Activated naive CD8-positive, alpha-beta T cell treated with anti-CD3 and anti-CD28 coated beads, Interleukin-2, amount 10 ng/mL, durations not matched to agents 7 days and 5 days (primary cell): ENCODE data around the gene CHN1. TPM values are rescaled to one million over a fixed set of nuclear protein-coding genes. Genes with fewer than 3 reads are reported as not detected.

Source experiments
- ATAC-seq: fragments of 150-1000 bp; cut with Tn5 transposase; one replicate; pipeline ENCODE4 v1.10.0; 2021; ENCODE audit warnings: low read depth, moderate library complexity
- POLR2A ChIA-PET: fragments of 350-600 bp; sonication (Branson Sonifier 250); formaldehyde crosslinking; loops from one replicate; lab custom pipeline; 2021; ENCODE audit warnings: antibody characterized with exemption; lab: Charles Lee
- DNase-seq: peaks from one replicate; pipeline ENCODE4 v3.0.0; 2021
- H3K27ac Mint-ChIP-seq: one replicate; pipeline ENCODE4 v1.8.0; 2022; ENCODE audit warnings: mild to moderate bottlenecking, mixed read lengths
- H3K27me3 Mint-ChIP-seq: one replicate; pipeline ENCODE4 v1.8.0; 2022; ENCODE audit warnings: mild to moderate bottlenecking, moderate library complexity, mixed read lengths
- H3K36me3 Mint-ChIP-seq: one replicate; pipeline ENCODE4 v1.8.0; 2021; ENCODE audit warnings: mild to moderate bottlenecking, mixed read lengths
- H3K4me1 Mint-ChIP-seq: one replicate; pipeline ENCODE4 v1.8.0; 2021; ENCODE audit warnings: mixed read lengths
- H3K4me3 Mint-ChIP-seq: one replicate; pipeline ENCODE4 v1.8.0; 2022; ENCODE audit warnings: mild to moderate bottlenecking, moderate library complexity, mixed read lengths
- H3K9me3 Mint-ChIP-seq: one replicate; pipeline ENCODE4 v1.8.0; 2021; ENCODE audit warnings: mixed read lengths
- total RNA-seq, 2 experiments: library from RNA; stranded (reverse); gene quantifications; one replicate each; pipeline ENCODE4 v1.2.3, GENCODE V29; 2021

The CHN1 gene
- total RNA-seq, 2 experiments from 2014 or later, result 3.5 to 3.7 TPM

GRCh38 chr2:174918886-174919526 is 86.2 kb downstream of the CHN1 start:
- no peak for DNase-seq
- no peak for ATAC-seq
- peaks cover 1% of the 10 kb centered on the region for H3K9me3 Mint-ChIP-seq
- POLR2A ChIA-PET, result no interaction called here
- H3K4me3 Mint-ChIP-seq, result no peak overlapping the region
- H3K4me1 Mint-ChIP-seq, result no peaks in the 10 kb centered on the region
- H3K27ac Mint-ChIP-seq, result no peak overlapping the region
- H3K36me3 Mint-ChIP-seq, result no peaks in the 10 kb centered on the region
- H3K27me3 Mint-ChIP-seq, result no peaks in the 10 kb centered on the region

- ATAC-seq (no peak), DNase-seq (no peak)
- no peaks in the 10 kb centered on the region for H3K4me1 Mint-ChIP-seq
- H3K36me3 Mint-ChIP-seq, result no peaks in the 10 kb centered on the region
- peaks cover 1% of the 10 kb centered on the region for H3K9me3 Mint-ChIP-seq
- H3K4me3 Mint-ChIP-seq, result no peak overlapping the region
- H3K27ac Mint-ChIP-seq, result no peak overlapping the region
- no peaks in the 10 kb centered on the region for H3K27me3 Mint-ChIP-seq
- POLR2A ChIA-PET, result no interaction called here
Measured at GRCh38 chr2:174916270-174916930, 88.8 kb downstream of the CHN1 start.

DNA sequence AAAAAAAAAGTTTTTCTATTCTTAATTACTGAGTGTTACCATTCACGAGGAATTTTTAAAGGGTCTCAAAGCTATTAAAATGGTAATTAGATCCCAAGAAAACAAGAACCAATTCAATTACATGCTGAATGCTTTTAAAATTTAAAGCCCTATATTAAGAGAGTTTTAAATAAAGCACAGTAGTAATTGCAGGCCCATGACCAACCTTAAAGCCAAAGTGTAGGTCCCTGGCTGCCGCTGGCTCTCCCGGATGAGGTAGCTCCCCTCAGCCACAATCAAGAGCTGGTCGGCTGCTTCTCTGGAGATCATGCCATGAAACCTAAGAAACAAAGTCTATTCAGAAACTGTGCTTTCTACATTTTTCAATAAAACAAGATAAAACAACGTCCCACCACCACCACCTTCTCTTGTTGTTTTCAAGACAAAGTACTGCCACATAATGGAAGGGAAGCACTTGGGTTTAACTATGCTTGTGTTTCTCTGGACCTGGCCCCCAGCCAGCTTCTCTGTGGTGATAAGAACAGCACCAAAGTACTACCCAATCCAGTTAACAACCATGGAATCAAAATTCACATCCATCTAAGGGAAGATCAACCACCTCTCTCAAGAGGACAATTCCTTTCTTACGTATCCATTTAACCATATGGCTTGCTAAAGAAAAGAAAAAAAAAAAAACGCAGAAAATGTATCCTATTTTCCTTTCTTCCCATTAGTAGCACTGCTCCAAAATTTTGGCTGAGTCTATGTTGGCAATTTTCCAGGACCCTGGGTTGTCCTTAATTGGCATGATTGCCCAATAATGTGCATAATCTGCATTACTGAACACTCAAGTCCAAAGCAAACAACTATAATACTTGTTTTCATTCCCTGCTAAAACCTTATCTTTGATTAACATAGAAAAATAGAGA is 90.1 kb downstream of the CHN1 start:
- DNase-seq (no peak), ATAC-seq (no peak)
- Mint-ChIP-seq H3K4me3 (no peak overlapping the region), H3K4me1 (no peaks in the 10 kb centered on the region), H3K36me3 (no peaks in the 10 kb centered on the region), H3K9me3 (peaks cover under 1% of the 10 kb centered on the region), H3K27me3 (no peaks in the 10 kb centered on the region), H3K27ac (no peak overlapping the region)
- POLR2A ChIA-PET, result no interaction called here

DNA sequence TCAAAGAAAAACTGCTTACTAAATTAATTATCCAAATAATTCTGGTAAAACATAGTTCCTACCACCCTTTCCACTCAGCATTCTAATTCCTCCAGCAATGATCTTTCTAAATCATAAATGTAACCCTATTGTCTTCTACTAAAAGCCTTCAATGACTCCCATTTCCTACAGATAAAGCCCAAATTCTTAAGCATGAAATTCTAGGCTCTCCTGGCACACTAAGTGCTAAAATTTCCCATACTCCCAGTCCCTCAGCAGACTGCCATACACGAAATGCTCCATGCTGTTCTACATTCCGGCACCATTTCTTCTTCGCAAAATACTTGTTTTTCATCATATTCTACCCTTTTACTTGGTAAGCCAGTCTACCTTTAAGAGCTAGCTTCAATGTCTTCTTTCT is 96.9 kb downstream of the CHN1 start:
- Mint-ChIP-seq H3K27me3 (no peaks in the 10 kb centered on the region), H3K9me3 (no peaks in the 10 kb centered on the region), H3K4me3 (no peak overlapping the region), H3K36me3 (peaks cover 3% of the 10 kb centered on the region), H3K4me1 (peaks cover 2% of the 10 kb centered on the region), H3K27ac (no peak overlapping the region)
- no peak for DNase-seq
- POLR2A ChIA-PET, result no interaction called here
- ATAC-seq, result no peak

DNA sequence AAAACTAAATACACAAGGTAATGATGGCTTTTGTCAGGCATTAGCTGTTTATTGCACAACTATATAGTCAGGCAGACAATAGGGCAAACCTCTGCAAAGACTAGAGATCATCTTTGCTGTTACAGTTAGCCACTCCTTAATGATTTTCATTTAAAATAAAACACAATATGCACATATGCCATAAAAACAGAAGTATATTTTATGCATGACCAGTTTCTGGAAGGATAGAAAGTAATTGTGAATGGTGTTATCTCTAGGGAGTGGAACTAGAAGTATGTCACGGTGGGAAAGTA is 102.0 kb downstream of the CHN1 start:
- no peaks in the 10 kb centered on the region for H3K27me3 Mint-ChIP-seq
- no peak overlapping the region for H3K27ac Mint-ChIP-seq
- DNase-seq, result no peak
- no peak for ATAC-seq
- peaks cover 3% of the 10 kb centered on the region for H3K36me3 Mint-ChIP-seq
- POLR2A ChIA-PET, result no interaction called here
- H3K4me3 Mint-ChIP-seq, result no peak overlapping the region
- H3K4me1 Mint-ChIP-seq, result peaks cover 17% of the 10 kb centered on the region
- no peaks in the 10 kb centered on the region for H3K9me3 Mint-ChIP-seq

GRCh38 chr2:174902506-174903263 is 102.5 kb downstream of the CHN1 start:
- Mint-ChIP-seq H3K9me3 (no peaks in the 10 kb centered on the region), H3K36me3 (peaks cover 2% of the 10 kb centered on the region), H3K27ac (no peak overlapping the region), H3K27me3 (no peaks in the 10 kb centered on the region), H3K4me3 (no peak overlapping the region), H3K4me1 (peaks cover 17% of the 10 kb centered on the region)
- POLR2A ChIA-PET, result no interaction called here
- peak; percentile 59 for ATAC-seq
- no peak for DNase-seq

GRCh38 chr2:174901075-174901474 is 104.1 kb downstream of the CHN1 start:
- Mint-ChIP-seq H3K4me1 (peaks cover 14% of the 10 kb centered on the region), H3K27ac (peak overlapping the region; percentile 78), H3K9me3 (no peaks in the 10 kb centered on the region), H3K4me3 (peak overlapping the region; percentile 70), H3K36me3 (no peaks in the 10 kb centered on the region), H3K27me3 (no peaks in the 10 kb centered on the region)
- ATAC-seq (peak; percentile 69), DNase-seq (no peak)
- POLR2A ChIA-PET, result no interaction called here

DNA sequence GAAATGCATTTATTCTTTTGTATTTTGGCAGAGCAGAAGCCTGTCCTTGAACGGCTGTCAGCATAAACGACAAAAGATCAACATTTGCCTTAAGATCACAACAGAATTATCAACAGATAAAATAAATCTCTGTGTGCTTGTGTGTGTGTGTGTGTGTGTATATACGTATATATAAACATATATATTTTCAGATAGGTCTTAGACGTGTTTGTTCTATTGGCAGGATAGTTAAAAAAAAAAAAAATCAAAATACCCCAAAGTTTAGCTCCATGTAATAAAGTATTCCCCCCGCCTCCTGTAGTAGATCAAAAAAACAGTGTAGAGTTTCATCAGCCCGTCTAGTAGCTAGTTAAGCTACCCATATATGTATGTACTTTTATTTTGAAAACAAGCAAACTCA is 107.9 kb downstream of the CHN1 start:
- Mint-ChIP-seq H3K9me3 (no peaks in the 10 kb centered on the region), H3K36me3 (no peaks in the 10 kb centered on the region), H3K27ac (no peak overlapping the region)

GRCh38 chr2:174893018-174893417 is 112.2 kb downstream of the CHN1 start:
- no peak overlapping the region for H3K4me3 Mint-ChIP-seq
- no peaks in the 10 kb centered on the region for H3K27me3 Mint-ChIP-seq
- H3K9me3 Mint-ChIP-seq, result no peaks in the 10 kb centered on the region
- DNase-seq (no peak), ATAC-seq (no peak)
- no peak overlapping the region for H3K27ac Mint-ChIP-seq
- POLR2A ChIA-PET, result no interaction called here
- H3K36me3 Mint-ChIP-seq, result peaks cover 1% of the 10 kb centered on the region
- peaks cover 7% of the 10 kb centered on the region for H3K4me1 Mint-ChIP-seq

More for the DNA sequence above, 107.9 kb downstream of the CHN1 start:
- ATAC-seq (no peak), DNase-seq (no peak)
- H3K27me3 Mint-ChIP-seq, result no peaks in the 10 kb centered on the region
- POLR2A ChIA-PET, result no interaction called here
- peaks cover 9% of the 10 kb centered on the region for H3K4me1 Mint-ChIP-seq
- H3K4me3 Mint-ChIP-seq, result no peak overlapping the region

DNA sequence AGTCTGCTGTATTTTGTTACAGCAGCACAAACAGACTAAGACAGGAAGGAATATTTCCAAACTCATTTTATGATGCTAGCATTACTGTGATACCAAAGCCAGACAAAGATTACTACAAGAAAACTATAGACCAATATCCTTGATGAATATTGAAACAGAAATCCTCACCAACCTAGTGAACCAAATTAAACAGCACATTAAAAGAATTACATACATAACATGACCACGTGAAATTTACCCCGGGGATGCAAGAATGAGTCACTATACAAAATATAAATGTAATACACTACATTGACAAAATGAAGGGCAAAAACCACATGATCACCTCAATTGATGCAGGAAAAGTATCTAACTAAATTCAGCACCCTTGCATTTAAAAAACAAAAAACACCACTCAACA is 112.6 kb downstream of the CHN1 start:
- no peak for ATAC-seq
- H3K4me1 Mint-ChIP-seq, result peaks cover 7% of the 10 kb centered on the region
- no peaks in the 10 kb centered on the region for H3K9me3 Mint-ChIP-seq
- no peak overlapping the region for H3K27ac Mint-ChIP-seq
- POLR2A ChIA-PET, result no interaction called here
- H3K27me3 Mint-ChIP-seq, result no peaks in the 10 kb centered on the region
- no peak for DNase-seq
- no peak overlapping the region for H3K4me3 Mint-ChIP-seq
- H3K36me3 Mint-ChIP-seq, result peaks cover 1% of the 10 kb centered on the region

GRCh38 chr2:174888646-174889271 is 116.4 kb downstream of the CHN1 start:
- Mint-ChIP-seq H3K9me3 (no peaks in the 10 kb centered on the region), H3K36me3 (peaks cover 1% of the 10 kb centered on the region), H3K4me3 (no peak overlapping the region), H3K27me3 (no peaks in the 10 kb centered on the region), H3K4me1 (peaks cover 7% of the 10 kb centered on the region), H3K27ac (no peak overlapping the region)
- DNase-seq, result no peak
- no peak for ATAC-seq
- POLR2A ChIA-PET, result no interaction called here

GRCh38 chr2:174888146-174888545 is 117.0 kb downstream of the CHN1 start:
- Mint-ChIP-seq H3K27me3 (no peaks in the 10 kb centered on the region), H3K9me3 (no peaks in the 10 kb centered on the region), H3K27ac (no peak overlapping the region), H3K4me1 (peaks cover 7% of the 10 kb centered on the region), H3K36me3 (peaks cover 1% of the 10 kb centered on the region), H3K4me3 (no peak overlapping the region)
- no peak for ATAC-seq
- DNase-seq, result no peak
- POLR2A ChIA-PET, result no interaction called here

DNA sequence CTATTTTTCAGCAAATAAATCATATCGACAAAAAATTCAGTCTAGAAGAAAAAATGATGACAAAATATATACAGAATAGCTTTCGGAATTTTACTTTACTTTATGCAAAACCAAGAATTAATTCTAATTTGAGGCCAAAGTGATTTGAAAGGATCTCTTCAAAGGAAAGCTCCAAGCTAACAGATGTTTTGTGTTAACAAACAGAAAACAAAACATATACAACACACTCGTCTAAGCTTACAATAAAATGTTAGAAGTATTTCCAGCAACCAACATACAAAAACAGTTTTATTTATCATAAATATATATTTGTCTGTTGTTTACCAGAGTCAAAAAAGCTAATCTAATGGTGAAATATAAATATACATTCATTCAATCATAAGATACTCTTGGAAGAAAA is 122.8 kb downstream of the CHN1 start:
- no peaks in the 10 kb centered on the region for H3K9me3 Mint-ChIP-seq
- no peaks in the 10 kb centered on the region for H3K4me1 Mint-ChIP-seq
- H3K36me3 Mint-ChIP-seq, result no peaks in the 10 kb centered on the region
- POLR2A ChIA-PET, result no interaction called here
- no peak overlapping the region for H3K4me3 Mint-ChIP-seq
- no peak overlapping the region for H3K27ac Mint-ChIP-seq
- ATAC-seq, result no peak
- H3K27me3 Mint-ChIP-seq, result no peaks in the 10 kb centered on the region
- no peak for DNase-seq
